Mesodermal cell (in vitro differentiated cells): ENCODE results near the gene EWSR1.
"Not testable (repeated sequence)": the region's sequence is repeated elsewhere in the genome, so short reads cannot be mapped to it uniquely, and the experiment has no call there.

Source experiments
- H3K27ac ChIP-seq: 2 replicates; pipeline ENCODE4 v1.7.0; 2013; ENCODE audit warnings: mild to moderate bottlenecking, low read depth, low read length, moderate library complexity; ENCODE audit not compliant: severe bottlenecking
- H3K36me3 ChIP-seq: 2 replicates; pipeline ENCODE4 v1.7.1; 2013; ENCODE audit warnings: mild to moderate bottlenecking, low read length, moderate library complexity; ENCODE audit not compliant: control insufficient read depth, insufficient read depth
- H3K4me1 ChIP-seq: one replicate; pipeline ENCODE4 v1.7.1; 2013; ENCODE audit warnings: mild to moderate bottlenecking, low read length; ENCODE audit not compliant: insufficient read depth, control insufficient read depth, poor library complexity, severe bottlenecking
- H3K4me3 ChIP-seq: 2 replicates; pipeline ENCODE4 v1.7.0; 2013; ENCODE audit warnings: low read length, control low read depth, mild to moderate bottlenecking; ENCODE audit not compliant: insufficient read depth, poor library complexity, severe bottlenecking; ENCODE audit errors: extremely low read depth
- H3K9me3 ChIP-seq: 2 replicates; pipeline ENCODE4 v1.7.1; 2013; ENCODE audit warnings: mild to moderate bottlenecking, low read length, moderate library complexity; ENCODE audit not compliant: control insufficient read depth
- WGBS, 2 experiments: methylation state at CpG; one replicate each; pipeline ENCODE4 v1.1.5; 2013; ENCODE audit warnings: missing lambda C conversion rate in 2 of 2; ENCODE audit not compliant: insufficient coverage in 2 of 2; 5-methylcytosine and 5-hydroxymethylcytosine counted together

Gene EWSR1

GRCh38 chr22:29341056-29341848 is 73.2 kb downstream of the EWSR1 start:
- Histone ChIP-seq H3K4me1 (peaks cover 4% of the 10 kb centered on the region), H3K9me3 (no peaks in the 10 kb centered on the region), H3K27ac (no peak overlapping the region), H3K36me3 (peaks cover 83% of the 10 kb centered on the region), H3K4me3 (no peak overlapping the region)
- 95 to 97% methylated on average over 15 to 24 of the region's 25 CpGs for WGBS, 2 experiments

DNA sequence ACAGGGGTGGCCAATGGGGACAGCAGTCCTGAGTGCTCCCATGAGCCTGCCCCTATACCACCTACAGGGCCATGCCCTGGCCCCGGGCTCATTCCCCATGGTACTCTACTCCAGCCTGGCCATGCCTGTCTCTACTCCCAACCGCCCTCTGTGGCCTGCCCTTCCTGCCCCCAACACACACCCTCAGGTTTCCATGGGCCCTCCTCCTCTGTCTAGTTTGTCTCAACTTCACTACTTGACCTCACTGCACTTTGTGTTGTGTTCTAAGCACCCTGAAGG is 73.7 kb downstream of the EWSR1 start:
- Histone ChIP-seq H3K4me3 (no peak overlapping the region), H3K36me3 (peaks cover 83% of the 10 kb centered on the region), H3K4me1 (peaks cover 4% of the 10 kb centered on the region), H3K27ac (no peak overlapping the region), H3K9me3 (no peaks in the 10 kb centered on the region)
- 91 to 92% methylated on average over 2 of the region's 2 CpGs for WGBS, 2 experiments

- H3K9me3 ChIP-seq, result no peaks in the 10 kb centered on the region
- H3K27ac ChIP-seq, result no peak overlapping the region
- 97 to 98% methylated on average over 5 to 6 of the region's 6 CpGs for WGBS, 2 experiments
- H3K36me3 ChIP-seq, result peaks cover 83% of the 10 kb centered on the region
- no peak overlapping the region for H3K4me3 ChIP-seq
- H3K4me1 ChIP-seq, result peaks cover 4% of the 10 kb centered on the region
These were observed 74.1 kb downstream of the EWSR1 start for GRCh38 chr22:29342177-29342576.

DNA sequence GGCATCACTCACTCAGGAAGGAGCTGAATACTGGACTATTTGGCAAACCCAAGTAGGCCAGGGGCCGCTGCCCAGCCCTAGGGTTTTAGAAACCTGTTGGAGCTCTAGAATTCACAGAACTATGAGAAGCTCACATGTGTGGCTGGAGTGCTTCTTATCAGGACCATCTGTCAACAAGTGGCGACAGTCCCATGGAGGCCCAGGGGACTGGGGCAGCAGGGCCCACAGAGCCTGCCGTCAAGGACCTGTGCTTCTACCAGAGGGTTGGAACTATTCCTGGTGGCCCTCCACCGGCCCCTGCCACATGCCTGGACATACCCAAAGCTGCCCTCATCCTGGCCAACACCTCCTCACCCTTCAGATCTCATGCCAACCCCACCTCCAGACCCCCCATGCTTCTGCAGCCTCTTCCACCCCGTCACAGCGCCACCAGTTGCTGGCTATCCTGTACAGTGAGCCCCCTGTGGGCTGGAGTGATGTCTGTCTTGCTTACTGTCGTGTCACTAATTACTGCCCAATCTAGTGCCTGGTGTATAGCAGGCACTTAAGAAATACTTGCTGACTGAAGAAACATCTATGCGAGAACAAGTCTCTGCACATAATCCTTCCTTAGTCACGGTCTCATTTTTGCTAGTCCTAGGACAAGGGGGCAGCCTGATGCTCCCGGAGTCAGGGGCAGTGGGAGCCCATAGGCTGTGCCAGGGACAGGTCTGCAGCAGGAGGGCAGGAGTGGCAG is 74.7 kb downstream of the EWSR1 start:
- no peaks in the 10 kb centered on the region for H3K9me3 ChIP-seq
- H3K27ac ChIP-seq, result no peak overlapping the region
- no peak overlapping the region for H3K4me3 ChIP-seq
- 85 to 98% methylated on average over 5 to 9 of the region's 10 CpGs for WGBS, 2 experiments
- H3K4me1 ChIP-seq, result peaks cover 4% of the 10 kb centered on the region
- H3K36me3 ChIP-seq, result peaks cover 82% of the 10 kb centered on the region

DNA sequence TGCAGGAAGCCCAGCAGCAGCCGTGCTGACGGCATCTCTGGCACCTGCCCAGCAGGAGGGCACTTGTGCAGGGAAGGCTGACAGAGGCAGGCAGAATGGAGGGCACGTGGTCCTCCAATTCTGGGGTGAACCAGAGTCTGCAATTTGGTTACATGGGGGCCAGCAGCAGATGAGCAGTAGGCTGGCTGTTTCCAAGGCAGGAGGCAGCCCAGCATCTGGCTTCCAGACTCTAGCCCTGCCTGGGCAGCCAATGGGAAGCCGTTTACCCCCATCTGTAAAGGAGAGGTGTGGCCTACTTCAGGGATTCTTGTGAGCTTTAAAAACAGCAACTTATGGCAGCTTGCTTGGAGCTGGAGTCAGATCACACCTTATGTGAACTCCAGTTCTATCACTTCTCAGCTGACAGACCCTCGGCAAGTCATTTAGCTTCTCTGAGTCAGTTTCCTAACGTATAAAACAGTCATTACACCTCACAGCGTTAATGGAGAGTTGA is 75.3 kb downstream of the EWSR1 start:
- Histone ChIP-seq H3K4me1 (peaks cover 4% of the 10 kb centered on the region), H3K4me3 (no peak overlapping the region), H3K27ac (no peak overlapping the region), H3K36me3 (peaks cover 83% of the 10 kb centered on the region), H3K9me3 (no peaks in the 10 kb centered on the region)
- 90 to 95% methylated on average over 6 of the region's 7 CpGs for WGBS, 2 experiments

DNA sequence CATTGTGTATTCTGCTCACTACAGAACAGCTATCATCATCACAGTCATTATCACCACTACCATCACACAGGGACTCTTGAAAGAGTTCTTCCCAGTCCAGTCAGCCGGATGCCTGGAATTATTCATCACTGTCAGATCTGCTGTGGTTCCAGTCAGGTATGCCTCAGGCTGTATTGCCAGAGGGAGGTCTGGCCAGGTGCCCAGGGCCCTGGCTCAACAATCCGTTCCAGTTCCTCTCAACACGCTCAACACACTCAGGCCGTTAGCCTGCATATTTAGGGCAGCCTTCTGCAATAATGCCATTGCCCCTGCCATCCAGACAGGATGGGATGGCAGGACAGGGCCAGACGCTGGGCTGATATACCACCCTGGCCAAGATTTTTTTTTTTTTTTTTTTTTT is 76.1 kb downstream of the EWSR1 start:
- Histone ChIP-seq H3K4me3 (no peak overlapping the region), H3K27ac (no peak overlapping the region), H3K9me3 (no peaks in the 10 kb centered on the region), H3K4me1 (peaks cover 4% of the 10 kb centered on the region), H3K36me3 (peaks cover 83% of the 10 kb centered on the region)
- WGBS, 2 experiments, result 86 to 96% methylated on average over 4 to 5 of the region's 5 CpGs

- peaks cover 83% of the 10 kb centered on the region for H3K36me3 ChIP-seq
- H3K4me1 ChIP-seq, H3K27ac ChIP-seq, H3K4me3 ChIP-seq, H3K9me3 ChIP-seq: not testable (repeated sequence)
- 97 to 100% methylated on average over 2 to 4 of the region's 5 CpGs for WGBS, 2 experiments
These were observed 76.8 kb downstream of the EWSR1 start for GRCh38 chr22:29344889-29345288.

- H3K27ac ChIP-seq, result no peak overlapping the region
- H3K4me3 ChIP-seq, result no peak overlapping the region
- H3K4me1 ChIP-seq, result peaks cover 4% of the 10 kb centered on the region
- H3K9me3 ChIP-seq, result no peaks in the 10 kb centered on the region
- H3K36me3 ChIP-seq, result peaks cover 83% of the 10 kb centered on the region
These were observed 77.9 kb downstream of the EWSR1 start for GRCh38 chr22:29345932-29346331.

DNA sequence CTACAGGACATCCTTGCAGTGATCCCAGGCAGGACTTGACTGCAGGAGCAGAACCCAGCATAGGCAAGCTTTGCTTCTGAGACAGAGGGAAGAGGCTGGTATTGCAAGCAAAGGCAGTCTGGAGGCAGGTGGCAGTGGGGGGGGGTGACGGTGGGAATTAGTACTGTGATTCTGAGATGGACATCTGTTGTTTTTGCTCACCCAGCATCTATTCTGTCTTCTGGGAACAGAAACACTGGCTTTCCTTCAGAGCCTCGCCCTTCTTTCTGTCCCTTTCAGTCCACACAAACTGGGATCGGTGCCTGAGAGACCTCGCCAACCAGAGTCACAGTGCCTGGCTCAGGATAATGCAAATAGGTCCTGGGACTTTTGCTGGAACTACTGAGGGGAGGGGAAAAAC is 78.6 kb downstream of the EWSR1 start:
- H3K36me3 ChIP-seq, result peaks cover 83% of the 10 kb centered on the region
- no peak overlapping the region for H3K27ac ChIP-seq
- 83 to 100% methylated on average over 2 to 3 of the region's 4 CpGs for WGBS, 2 experiments
- peaks cover 4% of the 10 kb centered on the region for H3K4me1 ChIP-seq
- H3K9me3 ChIP-seq, result no peaks in the 10 kb centered on the region
- no peak overlapping the region for H3K4me3 ChIP-seq

DNA sequence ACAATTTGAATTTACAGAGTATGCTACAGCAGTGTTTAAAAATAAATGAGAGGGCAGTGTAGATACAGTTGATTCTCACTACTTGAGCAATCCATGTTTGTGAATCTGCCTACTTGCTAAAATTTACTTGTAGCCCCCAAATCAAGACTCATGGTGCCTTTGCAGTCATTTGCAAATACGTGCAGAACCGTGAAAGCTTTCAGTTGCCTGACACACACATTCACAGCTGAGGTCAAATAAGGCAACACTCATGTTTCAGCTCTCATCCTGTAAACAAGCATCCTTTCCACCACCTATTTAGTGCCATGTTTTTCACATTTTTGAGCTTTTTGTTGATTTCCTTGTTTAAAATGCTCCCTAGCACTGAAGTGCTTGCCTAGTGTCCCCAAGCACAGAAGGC is 80.0 kb downstream of the EWSR1 start:
- 95% methylated on average over 2 of the region's 2 CpGs for WGBS, 2 experiments
- no peak overlapping the region for H3K4me3 ChIP-seq
- H3K9me3 ChIP-seq, result no peaks in the 10 kb centered on the region
- H3K27ac ChIP-seq, result no peak overlapping the region
- peaks cover 4% of the 10 kb centered on the region for H3K4me1 ChIP-seq
- peaks cover 83% of the 10 kb centered on the region for H3K36me3 ChIP-seq

DNA sequence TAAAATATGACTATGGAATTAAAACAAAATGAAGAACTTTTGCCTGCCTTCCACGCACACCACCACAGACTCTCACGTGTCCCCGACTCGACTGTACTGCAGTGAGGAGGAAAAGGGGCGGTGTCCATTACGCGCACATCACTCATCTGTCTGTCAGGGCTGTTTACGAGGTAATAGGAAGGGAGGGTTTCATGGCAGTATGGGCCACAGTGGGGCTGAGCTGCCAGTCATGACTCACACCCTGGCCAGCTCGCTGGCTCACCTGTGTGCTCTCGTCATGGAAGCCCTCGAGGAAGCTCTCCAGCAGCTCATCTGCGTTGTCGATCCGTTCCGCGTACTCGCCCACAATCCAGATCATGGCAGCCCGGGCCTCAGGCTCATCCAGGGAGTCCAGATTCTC is 80.9 kb downstream of the EWSR1 start:
- no peak overlapping the region for H3K27ac ChIP-seq
- 96 to 97% methylated on average over 17 to 18 of the region's 18 CpGs for WGBS, 2 experiments
- H3K36me3 ChIP-seq, result peaks cover 85% of the 10 kb centered on the region
- no peak overlapping the region for H3K4me3 ChIP-seq
- peaks cover 4% of the 10 kb centered on the region for H3K4me1 ChIP-seq
- no peaks in the 10 kb centered on the region for H3K9me3 ChIP-seq
